GM21786 (cell line): ENCODE results near the gene GALM.
A peak's percentile ranks its signal among the peaks of the same experiment; 100 is the strongest.
"Not testable (repeated sequence)": the region's sequence is repeated elsewhere in the genome, so short reads cannot be mapped to it uniquely, and the experiment has no call there.

Source experiments
- ATAC-seq: cut with Tn5 transposase; IDR thresholded peaks from one replicate; pipeline ENCODE4 v1.9.1; 2021; ENCODE audit not compliant: unreplicated experiment

The GALM gene

DNA sequence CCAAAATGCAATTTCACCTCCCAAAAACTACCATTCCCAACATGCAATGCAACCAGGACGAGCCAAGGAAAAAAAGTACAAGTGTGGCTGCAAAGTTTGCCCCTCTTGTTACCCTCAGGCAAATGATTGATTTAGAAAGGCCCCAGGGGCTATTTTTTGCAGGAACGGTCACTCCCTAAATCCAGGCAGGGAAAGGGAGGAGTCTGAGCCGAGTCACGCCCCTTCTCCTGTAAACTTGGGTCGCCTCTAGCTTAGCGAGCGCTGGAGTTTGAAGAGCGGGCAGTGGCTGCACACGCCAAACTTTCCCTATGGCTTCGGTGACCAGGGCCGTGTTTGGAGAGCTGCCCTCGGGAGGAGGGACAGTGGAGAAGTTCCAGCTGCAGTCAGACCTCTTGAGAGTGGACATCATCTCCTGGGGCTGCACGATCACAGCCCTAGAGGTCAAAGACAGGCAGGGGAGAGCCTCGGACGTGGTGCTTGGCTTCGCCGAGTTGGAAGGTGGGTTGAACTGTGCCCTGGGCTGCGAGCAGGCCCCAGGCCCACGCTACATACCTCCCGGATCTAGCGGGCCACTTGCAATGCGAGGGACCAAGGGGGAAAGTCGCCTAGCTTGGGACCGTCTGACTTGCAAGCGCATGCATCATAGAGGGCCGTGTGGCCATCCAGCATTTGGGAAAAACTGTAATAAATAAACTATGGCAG is at the start of gene GALM:
Gene GALM, plus strand, starts transcription at position 261 of the 702 bp plus-strand sequence. Its CDS starts 48 bp downstream, at position 309.
- ATAC-seq, result peak; percentile 37

DNA sequence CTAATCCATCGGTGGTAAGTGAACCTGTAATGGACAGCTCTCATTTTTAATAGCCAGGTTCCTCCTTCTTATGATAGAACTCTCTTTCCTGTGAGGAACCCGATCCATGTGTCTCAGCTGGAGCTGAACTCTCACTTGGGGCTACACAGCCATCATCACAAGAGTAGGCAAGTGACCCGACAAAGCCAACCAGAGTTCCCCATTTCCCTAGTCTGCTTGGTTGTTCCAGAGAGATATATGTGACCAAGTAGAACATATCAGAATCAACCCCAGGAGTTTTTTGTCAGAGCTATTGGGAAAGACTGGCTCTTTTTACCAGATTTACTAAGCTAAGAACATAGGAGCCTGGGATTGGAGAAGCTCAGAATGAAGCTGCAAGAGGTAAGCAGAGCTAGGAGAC is 48.6 kb upstream of the GALM start:
- no peak for ATAC-seq

DNA sequence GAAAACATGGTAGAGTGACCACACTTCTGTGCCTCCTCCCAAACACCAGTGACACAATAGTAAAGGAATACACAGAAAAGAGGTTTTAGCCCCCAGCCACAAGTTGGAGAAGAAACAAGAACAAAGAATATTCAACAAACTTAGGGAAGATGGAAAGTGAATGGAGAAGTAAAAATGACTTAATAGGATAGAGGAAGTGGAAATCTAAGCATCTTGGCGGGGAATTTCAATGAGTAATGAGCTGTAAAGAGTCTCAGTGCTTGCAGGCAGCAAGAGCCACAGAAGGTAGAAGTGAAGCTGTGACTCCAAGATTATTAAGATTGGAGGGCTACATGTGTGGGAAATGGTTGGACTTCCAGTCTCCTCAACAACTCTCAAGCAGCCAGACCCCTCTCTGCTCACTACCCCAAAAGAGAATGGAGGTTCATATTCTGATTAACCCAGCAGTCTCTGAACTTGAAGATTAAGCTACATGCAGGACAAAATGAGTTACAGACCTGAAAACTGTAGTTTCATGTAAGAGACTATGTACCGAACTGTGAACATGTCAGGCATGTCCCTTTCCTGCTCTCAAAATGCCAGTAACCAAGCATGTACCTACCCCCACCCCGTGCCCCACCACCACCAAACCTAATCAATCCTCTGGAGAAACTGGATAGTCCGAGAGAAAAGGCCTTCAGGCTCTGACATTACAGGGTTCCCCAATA is 46.3 kb upstream of the GALM start:
- no peak for ATAC-seq

DNA sequence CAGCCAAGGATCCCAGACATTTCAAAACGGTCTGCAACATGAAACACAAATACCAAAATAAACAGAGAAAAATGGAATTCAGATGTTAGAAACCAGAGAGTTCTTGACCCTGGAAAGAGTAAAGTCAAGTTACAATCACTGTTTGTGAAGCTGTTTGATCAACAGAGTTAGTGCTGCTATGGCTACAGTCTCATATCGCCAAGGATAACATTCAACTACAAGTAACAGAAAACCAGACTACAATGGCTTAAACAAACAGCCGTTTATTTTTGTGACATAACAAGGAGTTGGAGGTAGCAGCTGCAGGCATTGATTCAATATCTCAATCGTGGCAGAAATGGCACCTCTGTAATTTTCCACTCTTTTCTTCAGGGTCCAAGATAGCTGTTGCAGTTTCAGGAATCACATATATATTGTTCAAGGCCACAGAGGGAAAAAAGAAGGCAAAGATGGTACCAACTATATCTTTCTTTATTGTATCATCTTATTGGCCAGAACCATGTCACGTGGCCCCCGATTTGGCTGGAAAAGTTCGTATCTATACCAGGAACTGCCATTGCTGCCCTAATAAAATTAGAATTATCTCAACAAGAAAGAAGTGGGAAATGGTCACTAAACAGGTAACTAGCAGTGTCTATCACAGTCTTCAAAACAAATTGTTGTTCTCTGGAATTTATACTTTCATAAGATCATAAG is 45.5 kb upstream of the GALM start:
- ATAC-seq, result no peak

DNA sequence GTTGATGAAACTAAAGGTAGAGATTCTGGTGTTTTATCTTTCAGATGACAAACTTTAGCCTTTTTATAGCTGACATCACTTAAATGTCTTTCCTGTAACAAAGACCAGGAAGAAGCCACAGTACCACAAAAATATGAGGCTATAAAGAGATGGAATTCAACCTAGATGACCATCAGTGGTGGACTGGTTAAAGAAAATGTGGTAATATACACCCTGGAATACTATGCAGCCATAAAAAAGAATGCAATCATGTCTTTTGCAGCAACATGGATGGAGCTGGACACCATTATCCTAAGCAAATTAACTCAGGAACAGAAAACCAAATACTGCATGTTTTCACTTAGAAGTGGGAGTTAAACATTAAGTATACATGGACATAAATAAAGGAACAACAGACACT is 44.9 kb upstream of the GALM start:
- no peak for ATAC-seq

DNA sequence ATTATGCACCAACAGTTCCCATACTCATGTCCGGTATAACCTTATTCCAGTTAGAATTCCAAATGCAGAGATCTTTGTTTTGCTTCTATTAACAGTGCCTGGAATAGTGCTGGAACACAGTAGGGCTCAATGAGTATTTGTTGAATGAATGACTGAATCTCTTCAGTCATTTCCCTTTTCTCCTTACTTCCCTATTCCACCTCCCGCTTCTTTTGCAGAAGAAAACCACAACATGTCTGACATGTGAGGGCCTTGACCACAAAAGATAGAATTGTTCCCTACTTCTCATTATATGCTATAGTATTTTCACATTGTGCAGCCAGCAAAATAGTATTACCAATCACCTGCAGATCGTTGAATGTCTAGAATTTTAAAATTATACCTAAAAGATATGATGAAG is 43.7 kb upstream of the GALM start:
- no peak for ATAC-seq

DNA sequence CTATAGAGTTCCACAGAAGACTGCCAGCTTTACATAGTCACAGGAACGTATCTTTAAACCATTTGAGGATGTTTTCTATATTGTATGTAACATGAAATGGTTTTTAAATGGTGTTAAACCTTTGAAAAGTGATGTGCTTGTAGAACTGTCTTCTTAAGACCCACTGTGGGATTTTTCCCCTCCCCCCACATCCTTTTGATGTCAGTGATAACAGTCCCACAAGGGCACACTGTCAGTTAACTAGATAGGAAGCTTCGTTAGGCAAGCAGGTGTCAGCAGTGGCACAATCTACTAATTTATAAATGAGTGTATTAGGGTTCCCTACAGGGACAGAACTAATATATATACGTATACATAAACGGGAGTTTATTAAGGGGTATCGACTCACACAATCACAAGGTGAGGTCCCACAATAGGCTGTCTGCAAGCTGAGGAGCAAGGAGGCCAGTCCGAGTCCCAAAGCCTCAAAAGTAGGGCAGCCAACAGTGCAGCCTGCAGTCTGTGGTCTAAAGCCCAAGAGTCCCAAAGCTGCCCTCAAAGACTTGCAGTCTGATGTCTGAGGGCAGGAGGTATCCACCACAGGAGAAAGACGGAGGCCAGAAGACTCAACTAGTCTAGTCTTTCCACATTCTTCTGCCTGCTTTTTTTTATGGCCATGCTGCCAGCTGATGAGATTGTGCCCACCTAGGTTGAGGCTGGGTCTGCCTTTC is 39.4 kb upstream of the GALM start:
- no peak for ATAC-seq

DNA sequence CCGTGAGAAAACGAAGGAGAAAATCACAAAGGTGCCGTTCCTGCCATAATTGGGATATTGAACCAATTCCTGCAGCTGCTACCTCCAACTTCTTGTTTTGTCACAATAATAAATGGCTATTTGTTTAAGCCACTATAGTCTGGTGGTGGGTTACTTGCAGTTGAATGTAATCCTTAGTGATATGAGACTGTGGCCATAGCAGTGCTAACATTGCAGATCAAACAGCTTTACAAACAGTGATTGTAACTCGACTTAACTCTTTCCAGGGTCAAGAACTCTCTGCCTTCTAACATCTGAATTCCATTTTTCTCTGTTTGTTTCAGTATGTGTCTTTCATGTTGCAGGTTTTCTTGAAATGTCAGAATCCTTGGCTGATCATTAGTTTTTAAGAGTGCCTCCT is 38.5 kb upstream of the GALM start:
- ATAC-seq, result no peak

DNA sequence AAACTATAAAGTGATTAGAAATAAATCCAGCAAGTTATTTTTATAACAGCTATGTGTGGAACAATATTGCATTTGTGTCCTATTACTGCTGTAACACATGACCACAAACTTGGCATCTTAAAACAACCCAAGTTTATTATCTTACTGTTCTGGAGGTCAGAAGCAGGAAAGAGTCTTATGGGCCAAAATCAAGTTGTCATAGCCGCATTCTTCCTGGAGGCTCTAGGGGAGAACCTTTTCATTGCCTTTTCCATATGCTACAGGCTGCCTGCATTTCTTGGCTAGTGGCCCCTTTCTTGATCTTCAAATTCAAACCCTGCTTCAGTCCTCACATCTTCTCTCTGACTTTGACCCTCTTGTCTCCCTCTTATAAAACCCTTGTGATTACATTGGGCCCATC is 36.2 kb upstream of the GALM start:
- ATAC-seq, result no peak

DNA sequence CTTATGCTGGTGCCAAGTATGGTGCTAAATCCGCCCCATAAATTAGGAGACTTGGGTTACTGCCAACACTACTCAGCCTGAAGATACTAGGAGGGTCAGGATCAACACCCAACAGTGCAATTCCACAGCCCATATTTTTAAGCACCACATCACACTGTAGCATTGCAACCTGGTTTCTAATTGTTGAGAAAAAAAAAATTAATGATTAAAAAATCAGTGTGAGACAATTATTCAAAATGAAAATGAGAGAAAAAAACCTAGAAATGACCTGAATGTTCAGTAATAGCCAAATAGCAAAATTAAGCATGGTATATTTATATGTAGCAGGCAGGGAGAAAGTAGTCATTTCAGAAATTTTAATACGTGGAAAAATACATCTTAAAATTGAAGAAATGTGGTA is 33.9 kb upstream of the GALM start:
- no peak for ATAC-seq

DNA sequence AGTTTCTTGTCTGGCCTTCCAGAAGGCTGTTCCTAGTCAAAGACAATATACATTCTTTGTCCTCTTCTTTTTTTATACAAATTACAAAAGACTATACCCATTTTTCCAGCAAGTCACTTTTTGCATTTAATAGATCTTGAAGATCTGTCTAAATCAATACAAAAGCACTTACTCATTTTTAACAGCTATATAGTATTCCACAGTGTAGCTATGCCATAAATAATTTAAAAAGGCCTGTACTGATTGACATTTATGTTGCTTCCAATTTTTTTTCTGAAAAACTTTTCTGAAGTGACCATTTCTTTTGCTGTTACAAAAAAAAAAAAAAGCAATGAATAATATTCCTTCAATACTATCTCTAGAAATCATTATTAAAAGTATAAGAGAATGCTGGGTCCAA is 32.9 kb upstream of the GALM start:
- ATAC-seq, result no peak

DNA sequence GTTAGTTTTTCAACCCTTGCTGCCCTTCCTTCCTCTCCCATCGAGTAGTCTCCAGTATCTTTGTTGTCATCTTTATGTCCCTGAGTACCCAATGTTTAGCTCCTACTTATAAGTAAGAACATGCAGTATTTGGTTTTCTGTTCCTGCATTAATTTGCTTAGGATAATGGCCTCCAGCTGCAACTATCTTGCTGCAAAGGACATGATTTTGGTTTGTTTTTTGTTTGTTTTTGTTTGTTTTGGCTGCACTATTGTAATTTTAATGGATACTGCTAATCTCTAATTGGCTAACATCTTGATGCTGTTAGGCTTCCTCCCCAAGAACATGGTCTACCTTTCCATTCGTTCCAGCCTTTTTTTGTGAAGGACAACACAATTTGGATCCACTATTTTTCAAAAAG is 32.0 kb upstream of the GALM start:
- no peak for ATAC-seq

DNA sequence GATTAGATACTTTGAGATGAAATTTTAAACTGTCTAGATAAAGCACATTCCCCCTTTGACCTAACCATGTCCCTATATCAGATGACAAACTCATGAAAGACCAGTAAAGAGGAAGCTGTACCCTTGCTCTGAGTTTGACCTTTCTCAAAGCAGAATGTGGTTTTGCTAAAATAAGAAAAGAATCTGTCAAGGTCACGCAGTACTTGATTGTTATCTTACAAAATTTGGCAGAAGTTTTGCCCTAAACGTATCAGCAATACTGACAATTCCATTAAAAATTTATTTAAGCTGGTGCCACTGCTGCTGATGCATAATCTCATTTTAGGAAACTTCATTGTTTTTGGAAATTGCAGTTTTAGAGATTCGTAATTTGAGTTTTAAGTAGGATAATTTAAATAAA is 31.2 kb upstream of the GALM start:
- peak; percentile 93 for ATAC-seq

DNA sequence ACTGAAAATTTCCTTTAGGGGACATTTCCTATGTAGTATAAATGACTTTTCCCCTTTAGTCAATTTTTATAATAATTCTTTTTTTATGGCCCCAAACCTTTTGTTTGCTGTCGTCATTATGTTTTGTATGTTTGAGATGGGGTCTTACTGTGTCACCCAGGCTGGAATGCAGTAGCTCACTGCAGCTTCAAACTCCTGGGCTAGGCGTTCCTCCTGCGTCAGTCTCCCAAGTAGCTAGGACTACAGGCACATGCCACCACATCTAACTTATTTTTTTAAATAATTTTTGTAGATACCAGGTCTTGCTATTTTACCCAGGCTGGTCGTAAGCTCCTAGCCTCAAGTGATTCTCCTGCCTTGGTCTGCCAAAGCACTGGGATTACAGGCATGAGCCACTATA is 30.8 kb upstream of the GALM start:
- no peak for ATAC-seq

DNA sequence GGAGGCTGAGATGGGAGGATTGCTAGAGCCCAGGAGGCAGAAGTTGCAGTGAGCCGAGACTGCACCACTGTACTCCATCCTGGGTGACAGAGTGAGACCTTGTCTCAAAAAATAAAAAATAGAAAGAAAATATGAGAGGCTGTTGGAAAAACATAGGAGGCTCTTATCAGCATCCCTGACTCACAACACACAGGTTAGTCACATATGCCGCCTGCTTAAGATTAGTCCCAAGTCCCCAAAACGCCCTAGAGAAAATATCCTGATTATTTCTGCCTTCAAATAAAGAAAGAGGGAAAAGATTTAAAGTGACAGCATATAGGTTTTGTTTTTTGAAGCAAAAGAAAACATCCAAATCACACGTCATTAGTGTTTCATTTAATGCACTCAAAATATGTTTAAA is 29.8 kb upstream of the GALM start:
- no peak for ATAC-seq

DNA sequence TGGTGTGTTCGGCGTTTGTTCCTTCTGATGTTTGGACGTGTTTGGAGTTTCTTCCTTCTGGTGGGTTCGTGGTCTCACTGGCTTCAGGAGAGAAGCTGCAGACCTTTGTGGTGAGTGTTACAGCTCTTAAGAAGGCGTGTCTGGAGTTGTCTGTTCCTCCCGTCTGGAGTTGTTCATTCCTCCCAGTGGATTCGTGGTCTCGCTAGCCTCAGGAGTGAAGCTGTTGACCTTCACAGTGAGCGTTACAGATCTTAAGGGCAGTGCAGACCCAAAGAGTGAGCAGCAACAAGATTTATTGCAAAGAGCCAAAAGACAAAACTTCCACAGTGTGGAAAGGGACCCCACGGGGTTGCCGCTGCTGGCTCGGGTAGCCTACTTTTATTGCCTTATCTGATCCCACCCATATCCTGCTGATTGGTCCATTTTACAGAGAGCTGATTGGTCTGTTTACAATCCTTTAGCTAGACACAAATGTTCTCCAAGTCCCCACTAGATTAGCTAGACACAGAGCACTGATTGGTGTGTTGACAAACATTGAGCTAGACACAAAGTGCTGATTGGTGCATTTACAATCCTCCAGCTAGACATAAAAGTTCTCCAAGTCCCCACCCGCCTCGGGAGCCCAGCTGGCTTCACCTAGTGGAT is 23.4 kb upstream of the GALM start:
- ATAC-seq, result not testable (repeated sequence)

DNA sequence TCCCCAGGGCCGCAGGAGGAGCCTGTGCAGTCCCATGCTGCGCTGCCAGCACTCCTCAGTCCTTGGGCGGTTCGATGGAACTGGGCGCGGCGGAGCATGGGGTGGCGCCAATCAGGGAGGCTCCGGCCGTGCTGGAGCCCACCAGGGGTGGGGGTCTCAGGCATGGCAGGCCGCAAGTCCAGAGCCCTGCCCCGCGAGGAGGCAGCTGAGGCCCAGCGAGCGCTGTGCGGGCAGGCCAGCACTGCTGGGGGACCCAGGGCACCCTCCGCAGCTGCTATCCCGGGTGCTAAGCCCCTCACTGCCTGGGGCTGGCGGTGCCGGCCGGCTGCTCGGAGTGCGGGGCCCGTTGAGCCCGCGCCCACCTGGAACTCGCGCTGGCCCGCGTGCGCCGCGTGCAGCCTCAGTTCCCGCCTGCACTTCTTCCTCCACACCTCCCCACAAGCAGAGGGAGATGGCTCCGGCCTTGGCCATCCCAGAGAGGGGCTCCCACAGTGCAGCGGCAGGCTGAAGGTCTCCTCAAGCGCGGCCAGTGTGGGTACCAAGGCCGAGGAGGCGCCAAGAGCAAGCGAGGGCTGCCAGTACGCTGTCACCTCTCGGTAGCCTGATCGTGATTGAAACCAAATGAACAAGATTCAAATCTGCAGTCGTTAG is 22.8 kb upstream of the GALM start:
- no peak for ATAC-seq

DNA sequence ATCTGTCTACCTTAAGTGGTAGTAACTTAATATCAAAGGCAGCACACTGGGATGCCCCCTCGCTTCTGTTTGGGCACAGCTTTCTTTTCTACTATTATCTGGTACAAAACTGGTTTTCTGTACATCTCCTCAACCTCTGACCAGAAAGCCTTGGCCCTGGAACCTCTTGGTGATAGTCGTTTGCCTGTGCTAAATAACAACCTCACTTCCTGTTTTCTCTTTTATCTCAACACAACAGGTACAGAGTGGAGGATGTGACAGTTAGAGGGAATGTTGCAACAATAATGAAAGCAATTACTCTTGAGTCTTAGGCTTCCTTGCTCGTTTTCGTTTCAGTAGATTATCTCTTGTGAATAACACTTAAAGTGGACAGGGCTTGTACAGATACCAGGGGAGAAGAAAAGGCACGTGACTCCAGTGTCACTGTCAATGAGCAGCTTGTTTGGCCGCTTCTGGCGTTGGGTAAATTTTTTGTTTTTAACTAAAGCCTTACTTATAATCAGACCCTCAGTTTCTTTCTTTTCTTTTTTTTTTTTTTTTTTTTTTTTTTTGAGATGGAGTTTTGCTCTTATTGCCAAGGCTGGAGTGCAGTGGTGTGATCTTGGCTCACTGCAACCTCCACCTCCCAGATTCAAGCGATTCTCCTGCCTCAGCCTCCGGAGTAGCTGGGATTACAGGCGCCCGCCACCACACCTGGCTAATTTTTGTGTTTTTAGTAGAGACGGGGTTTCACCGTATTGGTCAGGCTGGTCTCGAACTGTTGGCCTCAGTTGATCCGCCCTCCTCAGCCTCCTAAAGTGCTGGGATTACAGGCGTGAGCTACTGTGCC is 22.0 kb upstream of the GALM start:
- ATAC-seq, result not testable (repeated sequence)

DNA sequence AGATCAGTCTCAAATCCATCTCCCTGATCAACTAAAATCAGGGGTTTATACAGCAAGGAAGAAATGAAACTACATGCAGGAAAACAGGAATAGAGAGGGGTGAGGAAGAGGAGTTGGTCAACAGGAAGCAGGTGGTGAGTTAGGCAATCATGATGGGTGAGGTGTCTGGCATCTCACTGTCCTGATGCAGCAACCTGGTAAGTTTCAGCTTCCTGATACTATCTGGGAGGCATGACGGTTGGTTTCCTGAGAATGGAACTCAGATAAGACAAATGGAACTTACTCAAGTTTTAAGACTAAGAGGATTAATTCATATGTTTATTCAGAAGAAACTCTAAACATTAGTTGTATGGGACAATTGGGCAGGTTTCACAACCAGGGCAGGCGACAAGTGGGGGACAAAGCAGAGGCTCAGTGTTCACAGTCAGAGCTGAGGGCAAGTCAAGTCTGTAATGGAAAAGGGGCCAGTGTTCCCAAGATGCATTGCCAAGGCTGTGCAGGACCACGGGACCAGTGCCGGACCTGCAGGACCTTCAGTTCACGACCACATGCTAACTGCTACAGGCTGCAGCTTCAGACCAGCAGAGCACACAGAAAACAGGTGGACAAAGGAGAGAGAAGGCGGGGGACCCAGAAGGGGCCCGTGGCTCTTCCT is 17.7 kb upstream of the GALM start:
- ATAC-seq, result no peak
